OCI-LY3 (cell line): ENCODE measurements around the gene NDRG4.

ENCODE experiments used
- CTCF ChIP-seq: fragments of 200-600, 300-600 bp; sonication (generic); IDR thresholded peaks from 2 replicates; pipeline ENCODE4 v1.5.1; 2014; ENCODE audit warnings: antibody characterized with exemption, low read length, low read depth
- EZH2phosphoT487 ChIP-seq: fragments of 200-600 bp; shearing (Covaris generic); IDR thresholded peaks from 2 replicates; pipeline ENCODE4 v1.6.1; 2018; ENCODE audit warnings: antibody characterized with exemption, mixed run types, low read depth

- TF ChIP-seq CTCF (no peak), EZH2phosphoT487 (no peak)
Measured at GRCh38 chr16:58465817-58466216, 34.1 kb upstream of the NDRG4 start.
